ENCODE data around the gene SLC2A2.

SLC2A2 gene

GRCh38 chr3:171028025-171028778 lies 1.7 kb upstream of the SLC2A2 start:
- DNase-seq: peak; percentile 66

- DNase-seq: no peak
These were observed 3.0 kb downstream of the SLC2A2 start for GRCh38 chr3:171023566-171023965.

GRCh38 chr3:171021377-171021776 lies 5.1 kb downstream of the SLC2A2 start:
- DNase-seq: no peak

GRCh38 chr3:171018156-171018935 lies 8.2 kb downstream of the SLC2A2 start:
- no peak for DNase-seq

- no peak for DNase-seq
These were observed 12.4 kb downstream of the SLC2A2 start for GRCh38 chr3:171013822-171014748.

- no peak for DNase-seq
These were observed 14.6 kb downstream of the SLC2A2 start for GRCh38 chr3:171011873-171012336.

- DNase-seq: no peak
These were observed 15.2 kb downstream of the SLC2A2 start for GRCh38 chr3:171011109-171011872.

- DNase-seq: no peak
These were observed 19.2 kb downstream of the SLC2A2 start for GRCh38 chr3:171007316-171007715.

- no peak for DNase-seq
These were observed 20.9 kb downstream of the SLC2A2 start for GRCh38 chr3:171005648-171006047.

- no peak for DNase-seq
These were observed 24.4 kb downstream of the SLC2A2 start for GRCh38 chr3:171001957-171002694.

- DNase-seq: no peak
These were observed 25.1 kb downstream of the SLC2A2 start for GRCh38 chr3:171001250-171001893.

- no peak for DNase-seq
These were observed 26.2 kb downstream of the SLC2A2 start for GRCh38 chr3:171000281-171000680.

GRCh38 chr3:170999737-171000242 lies 26.7 kb downstream of the SLC2A2 start:
- no peak for DNase-seq

GRCh38 chr3:170997961-170998913 lies 28.3 kb downstream of the SLC2A2 start:
- no peak for DNase-seq

GRCh38 chr3:170992854-170993253 lies 33.7 kb downstream of the SLC2A2 start:
- no peak for DNase-seq

GRCh38 chr3:170991664-170992063 lies 34.9 kb downstream of the SLC2A2 start:
- DNase-seq: no peak

GRCh38 chr3:170989100-170989648 lies 37.3 kb downstream of the SLC2A2 start:
- no peak for DNase-seq

- DNase-seq: no peak
These were observed 38.1 kb downstream of the SLC2A2 start for GRCh38 chr3:170988378-170988777.

GRCh38 chr3:170985304-170985703 lies 41.2 kb downstream of the SLC2A2 start:
- DNase-seq: no peak

All from activated effector memory CD4-positive, alpha-beta T cell treated with anti-CD3 and anti-CD28 coated beads, Interleukin-2, amount 50 U/mL, for 16 hours (primary cell).